Fibroblast of the aortic adventitia (primary cell): Measurements from ENCODE around the gene CSRNP2. TPM values are rescaled to one million over a fixed set of nuclear protein-coding genes. Genes with fewer than 3 reads are reported as not detected.

Experiments used
- DNase-seq: peaks from one replicate; pipeline ENCODE4 v3.0.0-alpha.2; 2010; ENCODE audit warnings: low read depth
- H3K4me3 ChIP-seq: 2 replicates; pipeline ENCODE4 v1.5.1; 2011; ENCODE audit warnings: low read depth, mild to moderate bottlenecking, control low read depth, low read length, moderate library complexity
- total RNA-seq: library from RNA; depleted of rRNA; stranded (reverse); fragments of >200 nt; gene quantifications from 2 replicates; pipeline ENCODE4 v1.2.3, GENCODE V29; 2012; ENCODE audit warnings: low replicate concordance
- TF ChIP-seq, protein P1 (sequence below): IDR thresholded peaks from 2 replicates; pipeline ENCODE4 v1.5.1; 2011; ENCODE audit warnings: mild to moderate bottlenecking, low read length, control low read depth, inconsistent platforms; ENCODE audit not compliant: insufficient read depth

Gene CSRNP2
- total RNA-seq, 1 donor: 19.1 TPM

DNA sequence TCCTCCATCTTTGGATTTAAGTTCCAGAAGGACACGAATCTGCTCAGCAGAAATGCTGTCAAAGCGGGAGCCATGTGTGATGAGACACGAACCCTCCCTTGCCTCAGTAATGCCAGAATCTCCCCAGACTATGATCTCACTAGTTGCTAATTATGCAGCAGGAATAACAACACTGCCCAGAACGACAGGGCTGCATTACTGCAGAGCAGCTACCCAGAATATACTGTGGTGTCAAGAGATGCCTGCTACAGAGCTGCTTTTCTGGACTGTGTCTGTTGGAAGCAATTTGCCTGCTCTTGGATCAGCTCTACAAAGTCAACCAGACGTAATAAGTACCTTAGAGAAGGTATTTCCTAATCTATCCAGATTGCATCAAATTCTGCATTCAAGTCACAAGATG lies 5.5 kb downstream of the CSRNP2 start:
- no peak overlapping the region for H3K4me3 ChIP-seq
- TF ChIP-seq, protein P1, sequence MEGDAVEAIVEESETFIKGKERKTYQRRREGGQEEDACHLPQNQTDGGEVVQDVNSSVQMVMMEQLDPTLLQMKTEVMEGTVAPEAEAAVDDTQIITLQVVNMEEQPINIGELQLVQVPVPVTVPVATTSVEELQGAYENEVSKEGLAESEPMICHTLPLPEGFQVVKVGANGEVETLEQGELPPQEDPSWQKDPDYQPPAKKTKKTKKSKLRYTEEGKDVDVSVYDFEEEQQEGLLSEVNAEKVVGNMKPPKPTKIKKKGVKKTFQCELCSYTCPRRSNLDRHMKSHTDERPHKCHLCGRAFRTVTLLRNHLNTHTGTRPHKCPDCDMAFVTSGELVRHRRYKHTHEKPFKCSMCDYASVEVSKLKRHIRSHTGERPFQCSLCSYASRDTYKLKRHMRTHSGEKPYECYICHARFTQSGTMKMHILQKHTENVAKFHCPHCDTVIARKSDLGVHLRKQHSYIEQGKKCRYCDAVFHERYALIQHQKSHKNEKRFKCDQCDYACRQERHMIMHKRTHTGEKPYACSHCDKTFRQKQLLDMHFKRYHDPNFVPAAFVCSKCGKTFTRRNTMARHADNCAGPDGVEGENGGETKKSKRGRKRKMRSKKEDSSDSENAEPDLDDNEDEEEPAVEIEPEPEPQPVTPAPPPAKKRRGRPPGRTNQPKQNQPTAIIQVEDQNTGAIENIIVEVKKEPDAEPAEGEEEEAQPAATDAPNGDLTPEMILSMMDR: no peak
- DNase-seq: peak; percentile 26

DNA sequence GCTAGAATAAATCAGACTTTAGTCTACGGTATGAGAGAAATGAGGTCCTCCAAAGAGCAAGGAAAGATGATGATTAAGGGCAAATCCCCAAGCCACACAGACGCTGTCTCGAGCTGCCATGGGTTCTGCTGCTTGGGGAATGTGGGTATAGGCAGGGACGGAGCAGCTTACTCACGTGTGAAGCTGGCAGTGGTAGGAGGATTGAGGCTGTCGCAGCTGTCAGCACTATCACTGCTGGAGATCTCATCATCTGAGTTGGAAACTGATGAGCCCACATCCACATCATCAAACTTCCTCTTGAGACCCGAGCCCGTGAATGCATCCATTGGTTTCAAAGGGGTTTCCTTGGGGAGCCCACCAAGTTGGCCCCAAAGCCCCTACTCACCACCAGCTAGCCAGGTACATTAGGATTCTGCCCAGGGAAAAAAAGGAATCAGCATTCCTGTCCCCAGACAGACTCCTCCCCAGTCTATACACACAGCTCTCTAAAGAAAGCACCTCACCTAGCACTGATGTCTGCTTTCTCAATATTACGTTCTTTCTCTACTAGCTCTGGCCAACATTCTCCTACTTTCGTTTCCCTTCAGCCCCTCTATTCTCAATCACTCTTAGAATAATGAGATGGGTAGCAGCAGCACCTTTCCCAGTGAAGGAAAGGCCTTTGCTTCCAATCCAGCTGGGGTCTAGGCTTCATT lies 7.0 kb downstream of the CSRNP2 start:
- H3K4me3 ChIP-seq: no peak overlapping the region
- DNase-seq: no peak
- TF ChIP-seq, protein P1: no peak

DNA sequence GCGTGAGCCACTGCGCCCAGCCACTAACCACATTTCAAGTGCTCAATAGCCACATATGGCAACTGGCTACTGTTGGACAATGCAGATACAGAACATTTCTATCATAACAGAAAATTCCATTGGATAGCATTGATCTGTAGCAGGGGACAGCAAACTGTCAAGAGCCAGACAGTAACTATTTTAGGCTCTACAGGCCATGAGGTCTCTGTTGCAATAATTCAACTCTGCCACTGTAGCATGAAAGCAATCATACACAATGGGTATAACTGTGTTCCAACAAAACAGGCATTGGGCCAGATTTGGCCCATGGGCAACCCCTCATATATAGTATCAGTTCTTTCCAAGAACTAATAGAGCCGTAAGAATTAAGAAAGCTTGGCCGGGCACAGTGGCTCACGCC lies 8.0 kb downstream of the CSRNP2 start:
- no peak overlapping the region for H3K4me3 ChIP-seq
- TF ChIP-seq, protein P1: no peak
- no peak for DNase-seq

DNA sequence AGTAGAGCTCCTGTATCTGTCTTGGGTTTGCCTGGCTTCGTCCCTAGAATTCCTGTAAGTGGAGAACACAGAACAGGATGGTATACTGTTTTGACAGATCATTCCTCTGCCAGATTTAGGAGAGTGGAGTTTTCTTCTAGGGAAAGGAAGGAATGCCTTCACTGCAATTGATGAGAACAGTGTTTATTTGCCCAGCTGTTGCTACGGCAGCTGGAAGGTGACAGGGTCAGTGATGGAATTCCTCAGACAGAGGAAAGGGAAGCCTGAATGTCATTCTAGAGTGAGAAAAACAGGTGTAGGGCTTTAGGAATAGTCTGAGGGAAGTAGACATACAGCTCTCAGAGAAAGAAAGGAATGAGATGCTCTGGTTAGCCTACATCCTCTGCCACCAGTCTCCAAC lies 11.7 kb downstream of the CSRNP2 start:
- H3K4me3 ChIP-seq: no peak overlapping the region
- TF ChIP-seq, protein P1: no peak
- no peak for DNase-seq

DNA sequence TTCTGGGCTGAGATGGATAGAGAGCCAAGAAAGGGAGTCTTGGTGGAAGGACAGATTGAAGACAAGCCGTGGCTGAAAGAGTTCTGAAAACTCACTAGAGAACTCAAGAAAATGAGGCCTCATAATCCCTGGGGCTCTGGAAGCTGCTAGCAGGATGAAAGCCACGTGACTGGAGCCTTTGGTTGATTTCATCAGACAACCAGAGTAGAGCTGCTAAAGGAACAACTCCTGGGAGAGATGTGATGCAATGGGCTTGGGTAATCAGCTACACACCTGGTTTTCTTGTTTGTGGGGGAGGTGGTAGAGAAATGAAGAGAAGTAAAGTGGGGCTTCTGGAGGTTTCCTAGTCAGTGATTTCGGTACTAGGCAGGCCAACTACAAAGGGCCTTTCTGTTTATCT lies 13.4 kb downstream of the CSRNP2 start:
- DNase-seq: peak; percentile 33
- TF ChIP-seq, protein P1: no peak

DNA sequence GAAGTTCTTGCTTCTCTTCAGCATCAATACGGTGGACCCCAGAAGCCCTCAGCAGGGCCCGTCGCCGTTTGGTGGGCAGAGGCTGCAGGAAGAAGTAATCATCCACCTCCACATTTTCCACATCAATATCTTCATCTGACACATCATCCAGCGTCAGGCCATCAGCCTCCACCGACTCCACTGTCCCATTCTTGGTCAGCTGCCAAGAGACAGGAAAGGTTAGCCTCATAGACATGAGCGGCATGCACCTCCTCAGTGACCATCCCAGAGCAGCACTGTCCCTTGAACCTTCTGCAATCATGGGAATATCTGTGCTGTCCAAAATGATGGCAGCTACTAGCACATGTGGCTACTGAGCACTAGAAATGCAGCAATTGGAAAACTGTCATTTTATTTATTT lies 15.6 kb downstream of the CSRNP2 start:
- H3K4me3 ChIP-seq: no peak overlapping the region
- TF ChIP-seq, protein P1: no peak
- DNase-seq: no peak

More for the DNA sequence above, 13.4 kb downstream of the CSRNP2 start:
- no peak overlapping the region for H3K4me3 ChIP-seq

DNA sequence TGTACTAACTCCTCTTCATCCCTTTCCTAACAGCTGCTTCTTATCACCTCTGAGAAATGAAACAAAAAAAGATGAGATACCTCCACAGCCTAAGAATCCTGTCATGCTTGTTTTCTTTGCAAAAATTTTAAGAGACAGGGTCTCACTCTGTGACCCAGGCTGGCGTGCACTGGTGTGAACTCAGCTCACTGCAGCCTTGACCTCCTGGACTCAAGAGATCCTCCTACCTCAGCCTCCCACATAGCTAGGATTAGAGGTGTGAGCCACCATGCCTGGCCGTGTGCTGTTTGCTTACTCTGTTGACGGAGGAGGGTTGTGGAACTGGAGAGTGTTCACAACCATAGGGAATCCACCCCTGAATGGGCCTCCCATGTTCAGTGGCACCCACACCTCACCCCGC lies 16.2 kb downstream of the CSRNP2 start:
- DNase-seq: no peak
- TF ChIP-seq, protein P1: no peak
- no peak overlapping the region for H3K4me3 ChIP-seq
